ENCODE data around the gene GARRE1.

DNA sequence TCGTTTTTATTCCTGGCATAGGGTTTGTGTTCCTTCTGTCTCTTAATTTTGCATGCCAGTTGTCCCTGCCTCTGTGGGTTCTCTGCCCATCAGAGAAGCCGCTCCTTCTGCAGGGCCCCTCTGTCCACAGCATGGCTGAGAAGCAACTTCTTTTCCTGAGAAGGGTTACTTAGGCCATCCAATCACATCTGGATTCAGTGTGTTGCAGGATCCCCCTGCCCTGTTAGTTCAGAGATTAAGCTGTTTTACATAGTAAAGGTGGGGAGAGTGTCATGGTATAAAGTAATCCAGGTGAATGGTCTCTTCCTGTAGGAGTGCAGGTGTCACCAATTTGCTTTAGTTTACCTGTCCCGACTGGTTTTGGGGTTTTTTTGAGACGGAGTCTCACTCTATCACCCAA lies 22.9 kb upstream of the GARRE1 start:
- TF ChIP-seq, protein P1, sequence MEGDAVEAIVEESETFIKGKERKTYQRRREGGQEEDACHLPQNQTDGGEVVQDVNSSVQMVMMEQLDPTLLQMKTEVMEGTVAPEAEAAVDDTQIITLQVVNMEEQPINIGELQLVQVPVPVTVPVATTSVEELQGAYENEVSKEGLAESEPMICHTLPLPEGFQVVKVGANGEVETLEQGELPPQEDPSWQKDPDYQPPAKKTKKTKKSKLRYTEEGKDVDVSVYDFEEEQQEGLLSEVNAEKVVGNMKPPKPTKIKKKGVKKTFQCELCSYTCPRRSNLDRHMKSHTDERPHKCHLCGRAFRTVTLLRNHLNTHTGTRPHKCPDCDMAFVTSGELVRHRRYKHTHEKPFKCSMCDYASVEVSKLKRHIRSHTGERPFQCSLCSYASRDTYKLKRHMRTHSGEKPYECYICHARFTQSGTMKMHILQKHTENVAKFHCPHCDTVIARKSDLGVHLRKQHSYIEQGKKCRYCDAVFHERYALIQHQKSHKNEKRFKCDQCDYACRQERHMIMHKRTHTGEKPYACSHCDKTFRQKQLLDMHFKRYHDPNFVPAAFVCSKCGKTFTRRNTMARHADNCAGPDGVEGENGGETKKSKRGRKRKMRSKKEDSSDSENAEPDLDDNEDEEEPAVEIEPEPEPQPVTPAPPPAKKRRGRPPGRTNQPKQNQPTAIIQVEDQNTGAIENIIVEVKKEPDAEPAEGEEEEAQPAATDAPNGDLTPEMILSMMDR (conservative IDR thresholded peaks at IDR 0.05; ENCODE audit: low read depth, low read length), result no peak
- no peak for TF ChIP-seq EZH2 (IDR thresholded peaks at IDR 0.05; ENCODE audit: low read length, unreplicated experiment)
- no peak for TF ChIP-seq EZH2phosphoT487 (IDR thresholded peaks at IDR 0.05; ENCODE audit: borderline replicate concordance, low read length)
